Liver (tissue), 9 donors: ENCODE data around the gene SYT15. TPM values are rescaled to one million over a fixed set of nuclear protein-coding genes. Genes with fewer than 3 reads are reported as not detected.

ENCODE experiments used
- DNase-seq: peaks from one replicate; pipeline ENCODE4 v3.0.0-alpha.2; 2017; ENCODE audit warnings: low spot score
- H3K27ac ChIP-seq, 2 donors: one replicate each; pipeline ENCODE4 v1.7.0; 2013; ENCODE audit warnings: inconsistent platforms in 2 of 2, low read length in 2 of 2, control low read depth in 1 of 2, low read depth in 1 of 2, mild to moderate bottlenecking in 1 of 2
- H3K27me3 ChIP-seq, 4 donors: one replicate each; pipeline versions ENCODE4 v1.6.1 to v1.7.0; 2013; ENCODE audit warnings: low read length in 3 of 4, inconsistent platforms in 1 of 4, mild to moderate bottlenecking in 1 of 4, moderate library complexity in 1 of 4; ENCODE audit not compliant: control insufficient read depth in 4 of 4, insufficient read depth in 4 of 4
- H3K36me3 ChIP-seq, 4 donors: one replicate each; pipeline versions ENCODE4 v1.6.1 to v1.7.0; 2013; ENCODE audit warnings: low read length in 3 of 4, mild to moderate bottlenecking in 3 of 4, low read depth in 1 of 4, moderate library complexity in 1 of 4; ENCODE audit not compliant: control insufficient read depth in 4 of 4, insufficient read depth in 3 of 4
- H3K4me1 ChIP-seq, 4 donors: one replicate each; pipeline versions ENCODE4 v1.6.1 to v1.7.0; 2013; ENCODE audit warnings: low read length in 3 of 4, mild to moderate bottlenecking in 3 of 4, moderate library complexity in 1 of 4; ENCODE audit not compliant: control insufficient read depth in 4 of 4, insufficient read depth in 4 of 4
- H3K4me3 ChIP-seq, 3 donors: one replicate each; pipeline versions ENCODE4 v1.6.1 to v1.7.0; 2013; ENCODE audit warnings: low read length in 3 of 3, control low read depth in 1 of 3, low read depth in 1 of 3, mild to moderate bottlenecking in 1 of 3
- H3K9ac ChIP-seq, 2 donors: one replicate each; pipeline ENCODE4 v1.7.0; 2013; ENCODE audit warnings: low read length in 2 of 2, mild to moderate bottlenecking in 2 of 2, moderate library complexity in 2 of 2, control low read depth in 1 of 2, low read depth in 1 of 2
- H3K9me3 ChIP-seq, 4 donors: one replicate each; pipeline versions ENCODE4 v1.6.1 to v1.7.0; 2013; ENCODE audit warnings: low read length in 3 of 4; ENCODE audit not compliant: control insufficient read depth in 4 of 4
- ATF3 ChIP-seq: IDR thresholded peaks from 2 replicates; pipeline ENCODE4 v1.6.1; 2016; ENCODE audit warnings: antibody characterized with exemption
- CTCF ChIP-seq: fragments of 150-350 bp; IDR thresholded peaks from 2 replicates; pipeline ENCODE4 v1.5.1; 2017; ENCODE audit warnings: improper control_type of control experiment, low read depth, low read length; ENCODE audit not compliant: missing input control
- EGR1 ChIP-seq, 2 donors: IDR thresholded peaks; 2 replicates each; pipeline ENCODE4 v1.6.1; 2016 to 2018; ENCODE audit warnings: antibody characterized with exemption in 2 of 2, low read depth in 2 of 2
- FOXA1 ChIP-seq: IDR thresholded peaks from 2 replicates; pipeline ENCODE4 v1.6.1; 2016; ENCODE audit warnings: antibody characterized with exemption
- FOXA2 ChIP-seq: IDR thresholded peaks from 2 replicates; pipeline ENCODE4 v1.6.1; 2016; ENCODE audit warnings: antibody characterized with exemption
- GABPA ChIP-seq, 2 donors: IDR thresholded peaks in 1 of 2; conservative IDR thresholded peaks in 1 of 2; 2 replicates each; pipeline ENCODE4 v1.6.1; 2016; ENCODE audit warnings: antibody characterized with exemption in 2 of 2, mild to moderate bottlenecking in 1 of 2, moderate library complexity in 1 of 2
- HNF4A ChIP-seq, 2 donors: conservative IDR thresholded peaks; 2 replicates each; pipeline ENCODE4 v1.6.1; 2016; ENCODE audit warnings: antibody characterized with exemption in 2 of 2, mild to moderate bottlenecking in 2 of 2
- HNF4G ChIP-seq: IDR thresholded peaks from 2 replicates; pipeline ENCODE4 v1.6.1; 2016; ENCODE audit warnings: antibody characterized with exemption
- JUND ChIP-seq, 2 donors: IDR thresholded peaks; 2 replicates each; pipeline ENCODE4 v1.6.1; 2016; ENCODE audit warnings: antibody characterized with exemption in 2 of 2
- MAX ChIP-seq: IDR thresholded peaks from 2 replicates; pipeline ENCODE4 v1.6.1; 2016; ENCODE audit warnings: antibody characterized with exemption
- NR2F2 ChIP-seq: IDR thresholded peaks from 2 replicates; pipeline ENCODE4 v1.6.1; 2016; ENCODE audit warnings: antibody characterized with exemption
- RAD21 ChIP-seq, 2 donors: IDR thresholded peaks; 2 replicates each; pipeline ENCODE4 v1.6.1; 2016; ENCODE audit warnings: antibody characterized with exemption in 2 of 2, mild to moderate bottlenecking in 2 of 2
- REST ChIP-seq: IDR thresholded peaks from 2 replicates; pipeline ENCODE4 v1.6.1; 2016; ENCODE audit warnings: antibody characterized with exemption, mild to moderate bottlenecking
- RXRA ChIP-seq, 2 donors: IDR thresholded peaks; 2 replicates each; pipeline ENCODE4 v1.6.1; 2017 to 2018; ENCODE audit warnings: antibody characterized with exemption in 2 of 2, mild to moderate bottlenecking in 1 of 2
- SP1 ChIP-seq: IDR thresholded peaks from 2 replicates; pipeline ENCODE4 v1.6.1; 2018; ENCODE audit warnings: antibody characterized with exemption, mild to moderate bottlenecking
- TAF1 ChIP-seq: conservative IDR thresholded peaks from 2 replicates; pipeline ENCODE4 v1.6.1; 2016; ENCODE audit warnings: antibody characterized with exemption, mild to moderate bottlenecking
- YY1 ChIP-seq: IDR thresholded peaks from 2 replicates; pipeline ENCODE4 v1.6.1; 2016; ENCODE audit warnings: antibody characterized with exemption, mild to moderate bottlenecking
- ZBTB33 ChIP-seq: IDR thresholded peaks from 2 replicates; pipeline ENCODE4 v1.6.1; 2016; ENCODE audit warnings: antibody characterized with exemption
- WGBS: extraction: QIAGEN DNeasy Blood & Tissue Kit; methylation state at CpG from one replicate; pipeline ENCODE4 v1.1.7; 2013; 5-methylcytosine and 5-hydroxymethylcytosine counted together
- polyA plus RNA-seq, 2 donors: library from polyadenylated mRNA; stranded (reverse) in 1 of 2; unstranded in 1 of 2; fragments of 200-250 nt in 1 of 2; fragments of >200 nt in 1 of 2; fragmentation: Nextera tagmentation in 1 of 2; extraction: Ambion mirVana in 1 of 2; gene quantifications; one replicate each; pipeline versions ENCODE4 v1.2.1 to v1.2.3, GENCODE V29; 2013 to 2015
- total RNA-seq, 2 donors: library from RNA; depleted of rRNA; stranded (reverse); fragments of >200 nt; gene quantifications; one replicate each; pipeline ENCODE4 v1.2.3, GENCODE V29; 2014
- donor health status: healthy.
- donor health status: healthy.
- donor health status: healthy.
- donor health status: healthy.
- donor health status: healthy.

SYT15 gene
- total and polyA plus RNA-seq, 4 donors = 0.35 to 1.8 (median 0.78) TPM

- DNase-seq = no peak
- WGBS = 92% methylated on average over 10 of the region's 10 CpGs
- Histone ChIP-seq H3K27ac (no peak overlapping the region), H3K9me3 (no peaks in the 10 kb centered on the region), H3K27me3 (peaks cover 4 to 10% (median 6%) of the 10 kb centered on the region in 4 donors), H3K36me3 (no peaks in the 10 kb centered on the region), H3K4me1 (peaks cover 3 to 5% (median 4%) of the 10 kb centered on the region in 4 donors), H3K9ac (no peak overlapping the region), H3K4me3 (no peak overlapping the region)
- TF ChIP-seq REST (no peak), NR2F2 (no peak), FOXA2 (no peak), MAX (no peak), CTCF (no peak), RXRA (IDR thresholded peaks at IDR 0.05) (no peak), YY1 (no peak), FOXA1 (no peak), JUND (IDR thresholded peaks at IDR 0.05) (no peak), SP1 (no peak), EGR1 (IDR thresholded peaks at IDR 0.05; ENCODE audit: low read depth in 2 of 2) (no peak), ATF3 (no peak), RAD21 (IDR thresholded peaks at IDR 0.05) (no peak), ZBTB33 (no peak), GABPA (IDR thresholded peaks at IDR 0.05 in 1 of 2, conservative IDR thresholded peaks at IDR 0.05 in 1 of 2) (no peak), HNF4G (no peak), HNF4A (conservative IDR thresholded peaks at IDR 0.05) (no peak), TAF1 (no peak)
Measured at GRCh38 chr10:46552526-46553237, 26.2 kb upstream of the SYT15 start.
